ENCODE results near the gene S100A6.

DNA sequence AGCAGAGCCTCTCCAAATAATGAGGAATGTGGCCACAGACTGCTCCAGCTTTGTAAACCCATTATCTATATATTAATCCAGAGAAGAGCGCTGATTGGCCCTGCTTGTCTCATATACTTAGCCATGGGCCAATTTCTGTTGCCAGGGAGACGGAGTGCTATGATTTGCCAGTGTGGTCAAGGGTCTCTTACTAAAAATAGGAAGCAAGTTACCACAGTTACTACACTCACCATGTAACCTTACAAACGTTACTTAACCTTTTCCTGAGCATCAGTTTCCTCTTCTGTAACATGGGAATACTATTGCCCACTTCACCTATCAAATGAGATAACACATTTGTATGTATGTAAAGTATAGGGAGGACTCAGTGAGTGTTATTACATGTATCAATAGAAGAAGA is 37.6 kb upstream of the S100A6 start:
- TF ChIP-seq, protein P1, sequence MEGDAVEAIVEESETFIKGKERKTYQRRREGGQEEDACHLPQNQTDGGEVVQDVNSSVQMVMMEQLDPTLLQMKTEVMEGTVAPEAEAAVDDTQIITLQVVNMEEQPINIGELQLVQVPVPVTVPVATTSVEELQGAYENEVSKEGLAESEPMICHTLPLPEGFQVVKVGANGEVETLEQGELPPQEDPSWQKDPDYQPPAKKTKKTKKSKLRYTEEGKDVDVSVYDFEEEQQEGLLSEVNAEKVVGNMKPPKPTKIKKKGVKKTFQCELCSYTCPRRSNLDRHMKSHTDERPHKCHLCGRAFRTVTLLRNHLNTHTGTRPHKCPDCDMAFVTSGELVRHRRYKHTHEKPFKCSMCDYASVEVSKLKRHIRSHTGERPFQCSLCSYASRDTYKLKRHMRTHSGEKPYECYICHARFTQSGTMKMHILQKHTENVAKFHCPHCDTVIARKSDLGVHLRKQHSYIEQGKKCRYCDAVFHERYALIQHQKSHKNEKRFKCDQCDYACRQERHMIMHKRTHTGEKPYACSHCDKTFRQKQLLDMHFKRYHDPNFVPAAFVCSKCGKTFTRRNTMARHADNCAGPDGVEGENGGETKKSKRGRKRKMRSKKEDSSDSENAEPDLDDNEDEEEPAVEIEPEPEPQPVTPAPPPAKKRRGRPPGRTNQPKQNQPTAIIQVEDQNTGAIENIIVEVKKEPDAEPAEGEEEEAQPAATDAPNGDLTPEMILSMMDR (IDR thresholded peaks at IDR 0.05 in 4 of 5, conservative IDR thresholded peaks at IDR 0.05 in 1 of 5), result no peak
- TF ChIP-seq POLR2A (IDR thresholded peaks at IDR 0.05), result no peak

Data from gastrocnemius medialis (tissue), 4 donors.